Sciatic nerve (tissue), 2 donors: Measurements from ENCODE around the gene OSBPL1A. TPM values are rescaled to one million over a fixed set of nuclear protein-coding genes. Genes with fewer than 3 reads are reported as not detected.

Experiments used
- ATAC-seq: fragments of 200-7000 bp; cut with Tn5 transposase; one replicate; pipeline ENCODE4 v1.9.1; 2020; ENCODE audit warnings: mild to moderate bottlenecking, moderate library complexity
- DNase-seq: peaks from one replicate; pipeline ENCODE4 v3.0.0-alpha.2; 2020; ENCODE audit warnings: low spot score
- intact Hi-C: fragments of 100-400 bp; cut with DNase I; formaldehyde crosslinking; loops from one replicate; pipeline ENCODE4 v1.14.2; 2022
- microRNA-seq: library from miRNA; unstranded; fragments of <30 nt; microRNA quantifications from one replicate; pipeline ENCODE4 v1.2.0, GENCODE V29; 2020
- total RNA-seq: library from RNA; stranded (reverse); fragmentation: NEBNext Ultra II Directional; extraction: Animal tissue kit (Norgen Biotek cat#: 25700); gene quantifications from one replicate; pipeline ENCODE4 v1.2.1, GENCODE V29; 2021
- donor health status: DM: no; HTN: no; CAD: no.
- donor health status: DM: no; HTN: no; CAD: no.

Gene OSBPL1A
- total RNA-seq, 1 donor from 2014 or later, result 117 TPM

GRCh38 chr18:24118750-24119577 is 278.7 kb downstream of the OSBPL1A start:
- ATAC-seq (peak; percentile 70), DNase-seq (peak; percentile 83)
- intact Hi-C loops, result no loop called here

DNA sequence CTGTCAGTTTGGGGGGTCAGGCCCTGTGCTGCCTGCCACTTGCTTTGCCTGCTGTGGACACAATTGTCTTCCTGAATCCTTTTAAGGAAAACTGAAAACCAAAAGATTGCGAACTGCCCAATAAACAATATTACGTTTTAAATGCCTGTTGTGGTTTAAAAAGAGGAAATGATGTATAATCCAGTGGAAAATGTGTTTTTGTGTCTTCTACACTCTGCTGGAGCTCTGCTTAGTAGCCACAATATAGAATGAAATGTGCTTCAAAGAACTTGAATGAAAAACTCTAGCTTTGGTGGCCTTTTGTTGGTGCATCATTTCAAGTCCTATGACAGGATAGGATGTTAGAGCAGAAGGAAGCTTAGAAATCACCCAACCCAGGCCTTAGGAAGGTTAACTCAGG is 282.0 kb downstream of the OSBPL1A start:
- intact Hi-C loops, result no loop called here
- DNase-seq (no peak), ATAC-seq (no peak)

- intact Hi-C loops, result no loop called here
These were observed 282.6 kb downstream of the OSBPL1A start for GRCh38 chr18:24114924-24115549.

GRCh38 chr18:24112874-24113615 is 284.6 kb downstream of the OSBPL1A start:
- intact Hi-C loops, result no loop called here
- DNase-seq, result no peak

More at GRCh38 chr18:24114924-24115549, 282.6 kb downstream of the OSBPL1A start:
- DNase-seq, result no peak
- no peak for ATAC-seq

DNA sequence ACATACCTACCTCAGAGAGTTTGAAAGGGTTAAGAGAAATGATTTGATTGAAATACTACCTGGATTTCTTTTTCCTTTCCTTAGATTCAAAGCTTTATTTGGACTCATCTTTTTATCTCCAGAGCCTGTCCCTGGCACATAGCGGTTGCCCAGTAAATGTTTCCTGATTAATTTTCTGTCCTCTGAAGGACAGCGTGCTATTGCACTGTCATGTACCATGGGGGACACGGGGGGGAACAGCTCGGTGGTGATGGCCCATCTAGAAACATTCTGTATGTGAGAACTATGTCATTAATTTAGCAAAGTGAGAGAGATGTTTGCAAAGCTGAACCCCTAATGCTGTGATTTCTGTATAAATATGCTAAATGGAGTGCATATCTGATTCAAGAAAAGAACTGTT is 285.2 kb downstream of the OSBPL1A start:
- ATAC-seq, result no peak
- intact Hi-C loops, result no loop called here
- no peak for DNase-seq

More at GRCh38 chr18:24112874-24113615, 284.6 kb downstream of the OSBPL1A start:
- ATAC-seq, result no peak

Small RNA genes lying within 50 kb of the gene (microRNA-seq; reads per million reads assigned to microRNA genes)
- 1.8 reads per million for gene MIR320C2

Other genes with a start within 250 kb of the OSBPL1A start
- gene IMPACT, start 28.8 kb upstream of the OSBPL1A start, total RNA-seq, result 39.1 TPM
- gene HRH4, start 62.8 kb upstream of the OSBPL1A start, total RNA-seq, result 0.36 TPM